Colon (tissue), 2 donors: ENCODE measurements around the gene C11orf71.

Experiments used
- FAIRE-seq: peaks from 2 replicates; lab custom pipeline; 2012; peaks lifted over from hg19 to GRCh38; lab: Jason Lieb, UNC
- donor health status: control.
- donor health status: control.

The C11orf71 gene

GRCh38 chr11:114358716-114359115 lies 41.6 kb downstream of the C11orf71 start:
- FAIRE-seq = no peak

GRCh38 chr11:114354076-114354475 lies 46.2 kb downstream of the C11orf71 start:
- no peak for FAIRE-seq

GRCh38 chr11:114353443-114353842 lies 46.9 kb downstream of the C11orf71 start:
- no peak for FAIRE-seq

- no peak for FAIRE-seq
These were observed 50.3 kb downstream of the C11orf71 start for GRCh38 chr11:114350022-114350421.
